ENCODE data around the gene RPN2.

RPN2 gene

GRCh38 chr20:37158248-37158647, 20.9 kb upstream of the RPN2 start:
- Histone ChIP-seq H3K9ac (ENCODE audit: low read length) (no peak overlapping the region), H3K36me3 (ENCODE audit: control insufficient read depth, insufficient read depth, low read length) (no peaks in the 10 kb centered on the region), H3K4me1 (ENCODE audit: control insufficient read depth, insufficient read depth, low read length) (no peaks in the 10 kb centered on the region), H3K9me3 (ENCODE audit: control insufficient read depth, low read length) (no peaks in the 10 kb centered on the region), H3K4me3 (ENCODE audit: low read length) (no peak overlapping the region), H3K27me3 (ENCODE audit: control insufficient read depth, insufficient read depth, low read length) (peaks cover 3% of the 10 kb centered on the region)

GRCh38 chr20:37160683-37161082, 18.4 kb upstream of the RPN2 start:
- Histone ChIP-seq H3K4me1 (ENCODE audit: control insufficient read depth, insufficient read depth, low read length) (no peaks in the 10 kb centered on the region), H3K27me3 (ENCODE audit: control insufficient read depth, insufficient read depth, low read length) (peaks cover 3% of the 10 kb centered on the region), H3K9me3 (ENCODE audit: control insufficient read depth, low read length) (no peaks in the 10 kb centered on the region), H3K9ac (ENCODE audit: low read length) (no peak overlapping the region), H3K4me3 (ENCODE audit: low read length) (no peak overlapping the region), H3K36me3 (ENCODE audit: control insufficient read depth, insufficient read depth, low read length) (no peaks in the 10 kb centered on the region)

- H3K36me3 ChIP-seq (ENCODE audit: control insufficient read depth, insufficient read depth, low read length), result no peaks in the 10 kb centered on the region
- no peaks in the 10 kb centered on the region for H3K4me1 ChIP-seq (ENCODE audit: control insufficient read depth, insufficient read depth, low read length)
- H3K9ac ChIP-seq (ENCODE audit: low read length), result no peak overlapping the region
- H3K27me3 ChIP-seq (ENCODE audit: control insufficient read depth, insufficient read depth, low read length), result peaks cover 3% of the 10 kb centered on the region
- H3K9me3 ChIP-seq (ENCODE audit: control insufficient read depth, low read length), result no peaks in the 10 kb centered on the region
- no peak overlapping the region for H3K4me3 ChIP-seq (ENCODE audit: low read length)
These were observed 17.1 kb upstream of the RPN2 start for GRCh38 chr20:37161830-37162549.

GRCh38 chr20:37162646-37163045, 16.5 kb upstream of the RPN2 start:
- no peak overlapping the region for H3K9ac ChIP-seq (ENCODE audit: low read length)
- H3K4me1 ChIP-seq (ENCODE audit: control insufficient read depth, insufficient read depth, low read length), result no peaks in the 10 kb centered on the region
- H3K36me3 ChIP-seq (ENCODE audit: control insufficient read depth, insufficient read depth, low read length), result no peaks in the 10 kb centered on the region
- H3K27me3 ChIP-seq (ENCODE audit: control insufficient read depth, insufficient read depth, low read length), result peaks cover 3% of the 10 kb centered on the region
- H3K9me3 ChIP-seq (ENCODE audit: control insufficient read depth, low read length), result no peaks in the 10 kb centered on the region
- no peak overlapping the region for H3K4me3 ChIP-seq (ENCODE audit: low read length)

GRCh38 chr20:37163832-37164554, 15.1 kb upstream of the RPN2 start:
- H3K4me3 ChIP-seq (ENCODE audit: low read length), result no peak overlapping the region
- no peaks in the 10 kb centered on the region for H3K36me3 ChIP-seq (ENCODE audit: control insufficient read depth, insufficient read depth, low read length)
- H3K9ac ChIP-seq (ENCODE audit: low read length), result no peak overlapping the region
- H3K27me3 ChIP-seq (ENCODE audit: control insufficient read depth, insufficient read depth, low read length), result peaks cover 3% of the 10 kb centered on the region
- no peaks in the 10 kb centered on the region for H3K4me1 ChIP-seq (ENCODE audit: control insufficient read depth, insufficient read depth, low read length)
- no peaks in the 10 kb centered on the region for H3K9me3 ChIP-seq (ENCODE audit: control insufficient read depth, low read length)

- Histone ChIP-seq H3K36me3 (ENCODE audit: control insufficient read depth, insufficient read depth, low read length) (no peaks in the 10 kb centered on the region), H3K27me3 (ENCODE audit: control insufficient read depth, insufficient read depth, low read length) (peaks cover 3% of the 10 kb centered on the region), H3K9ac (ENCODE audit: low read length) (no peak overlapping the region), H3K4me1 (ENCODE audit: control insufficient read depth, insufficient read depth, low read length) (no peaks in the 10 kb centered on the region), H3K4me3 (ENCODE audit: low read length) (no peak overlapping the region), H3K9me3 (ENCODE audit: control insufficient read depth, low read length) (no peaks in the 10 kb centered on the region)
These were observed 14.1 kb upstream of the RPN2 start for GRCh38 chr20:37165031-37165430.

GRCh38 chr20:37166867-37167266, 12.3 kb upstream of the RPN2 start:
- no peaks in the 10 kb centered on the region for H3K4me1 ChIP-seq (ENCODE audit: control insufficient read depth, insufficient read depth, low read length)
- H3K9me3 ChIP-seq (ENCODE audit: control insufficient read depth, low read length), result no peaks in the 10 kb centered on the region

GRCh38 chr20:37172836-37173235, 6.3 kb upstream of the RPN2 start:
- H3K36me3 ChIP-seq (ENCODE audit: control insufficient read depth, insufficient read depth, low read length), result no peaks in the 10 kb centered on the region
- no peak overlapping the region for H3K4me3 ChIP-seq (ENCODE audit: low read length)
- H3K9me3 ChIP-seq (ENCODE audit: control insufficient read depth, low read length), result no peaks in the 10 kb centered on the region
- H3K9ac ChIP-seq (ENCODE audit: low read length), result no peak overlapping the region
- H3K4me1 ChIP-seq (ENCODE audit: control insufficient read depth, insufficient read depth, low read length), result no peaks in the 10 kb centered on the region
- no peaks in the 10 kb centered on the region for H3K27me3 ChIP-seq (ENCODE audit: control insufficient read depth, insufficient read depth, low read length)

More at GRCh38 chr20:37166867-37167266, 12.3 kb upstream of the RPN2 start:
- Histone ChIP-seq H3K36me3 (ENCODE audit: control insufficient read depth, insufficient read depth, low read length) (no peaks in the 10 kb centered on the region), H3K4me3 (ENCODE audit: low read length) (no peak overlapping the region), H3K9ac (ENCODE audit: low read length) (no peak overlapping the region), H3K27me3 (ENCODE audit: control insufficient read depth, insufficient read depth, low read length) (peaks cover 3% of the 10 kb centered on the region)

- Histone ChIP-seq H3K36me3 (ENCODE audit: control insufficient read depth, insufficient read depth, low read length) (no peaks in the 10 kb centered on the region), H3K4me3 (ENCODE audit: low read length) (peak overlapping the region; percentile 38), H3K27me3 (ENCODE audit: control insufficient read depth, insufficient read depth, low read length) (no peaks in the 10 kb centered on the region), H3K9ac (ENCODE audit: low read length) (peak overlapping the region; percentile 84), H3K4me1 (ENCODE audit: control insufficient read depth, insufficient read depth, low read length) (no peaks in the 10 kb centered on the region), H3K9me3 (ENCODE audit: control insufficient read depth, low read length) (no peaks in the 10 kb centered on the region)
These were observed 774 bp downstream of the RPN2 start for GRCh38 chr20:37179683-37180524.

GRCh38 chr20:37185686-37186085, 6.6 kb downstream of the RPN2 start:
- Histone ChIP-seq H3K27me3 (ENCODE audit: control insufficient read depth, insufficient read depth, low read length) (no peaks in the 10 kb centered on the region), H3K36me3 (ENCODE audit: control insufficient read depth, insufficient read depth, low read length) (no peaks in the 10 kb centered on the region), H3K4me1 (ENCODE audit: control insufficient read depth, insufficient read depth, low read length) (peaks cover 16% of the 10 kb centered on the region), H3K9me3 (ENCODE audit: control insufficient read depth, low read length) (no peaks in the 10 kb centered on the region), H3K9ac (ENCODE audit: low read length) (no peak overlapping the region), H3K4me3 (ENCODE audit: low read length) (no peak overlapping the region)

- Histone ChIP-seq H3K27me3 (ENCODE audit: control insufficient read depth, insufficient read depth, low read length) (no peaks in the 10 kb centered on the region), H3K4me1 (ENCODE audit: control insufficient read depth, insufficient read depth, low read length) (peaks cover 21% of the 10 kb centered on the region), H3K36me3 (ENCODE audit: control insufficient read depth, insufficient read depth, low read length) (no peaks in the 10 kb centered on the region)
These were observed 9.7 kb downstream of the RPN2 start for GRCh38 chr20:37188787-37189186.

More at GRCh38 chr20:37188787-37189186, 9.7 kb downstream of the RPN2 start:
- H3K4me3 ChIP-seq (ENCODE audit: low read length), result no peak overlapping the region
- no peaks in the 10 kb centered on the region for H3K9me3 ChIP-seq (ENCODE audit: control insufficient read depth, low read length)
- H3K9ac ChIP-seq (ENCODE audit: low read length), result no peak overlapping the region
